Measurements from ENCODE around the gene PANK4.

Gene PANK4

DNA sequence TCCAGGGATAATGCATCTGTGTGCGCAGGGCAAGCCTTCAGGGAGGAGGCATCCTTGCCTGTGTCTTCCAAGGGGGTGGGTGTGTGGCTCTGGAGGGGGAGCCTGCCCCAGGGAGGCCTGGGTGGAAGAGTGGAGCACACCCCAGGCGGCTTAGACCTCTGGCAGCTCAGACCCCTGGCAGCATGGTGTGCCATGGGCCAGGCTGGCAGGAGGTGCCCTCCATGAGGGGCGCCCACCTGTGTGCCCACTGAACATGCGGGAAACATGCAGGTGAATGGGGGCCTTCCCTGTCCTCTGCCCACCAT, 1.1 kb upstream of the PANK4 start:
- no peak for DNase-seq (ENCODE audit: extremely low read depth, low read depth)

DNA sequence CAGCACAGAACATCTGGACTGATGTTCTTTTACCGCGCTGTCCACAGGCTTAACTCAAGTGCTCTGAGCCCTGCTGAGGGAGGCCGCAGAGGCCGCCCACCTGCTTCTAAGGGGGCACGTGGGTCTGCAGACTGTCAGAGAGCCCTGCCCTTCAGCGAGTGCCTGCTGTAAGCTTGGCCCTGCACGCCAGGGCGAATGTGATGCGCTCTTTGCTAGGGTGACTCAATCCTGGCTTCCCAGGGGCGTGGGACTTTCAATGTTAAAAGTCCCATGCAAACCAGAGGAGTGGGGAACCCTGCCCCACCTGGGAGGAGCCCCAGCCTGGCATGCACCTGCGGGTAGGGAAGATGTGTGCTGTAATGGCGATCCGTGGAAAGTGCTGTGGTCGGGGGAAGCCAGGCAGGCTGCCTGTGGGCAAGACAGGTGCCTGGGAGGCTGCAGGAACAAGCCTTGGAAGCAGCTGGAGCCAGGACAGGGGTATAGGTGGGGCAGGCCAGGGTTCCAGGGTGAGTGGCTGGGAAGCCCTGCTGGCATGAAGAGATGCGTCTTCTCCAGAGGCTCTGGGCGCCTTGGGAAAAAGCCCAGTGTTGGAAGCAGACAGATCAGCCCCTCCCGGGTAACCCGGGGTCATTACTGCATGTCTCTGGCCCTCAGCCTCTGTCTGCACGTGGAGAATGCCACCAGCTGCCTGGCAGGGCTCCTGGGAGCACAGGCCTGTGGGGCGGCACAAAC, 594 bp upstream of the PANK4 start:
- no peak for DNase-seq (ENCODE audit: extremely low read depth, low read depth)
- no peak for TF ChIP-seq CTCF (IDR thresholded peaks at IDR 0.05; ENCODE audit: low read depth, low read length)

More for the DNA sequence above, 1.1 kb upstream of the PANK4 start:
- TF ChIP-seq CTCF (IDR thresholded peaks at IDR 0.05; ENCODE audit: low read depth, low read length), result no peak

DNA sequence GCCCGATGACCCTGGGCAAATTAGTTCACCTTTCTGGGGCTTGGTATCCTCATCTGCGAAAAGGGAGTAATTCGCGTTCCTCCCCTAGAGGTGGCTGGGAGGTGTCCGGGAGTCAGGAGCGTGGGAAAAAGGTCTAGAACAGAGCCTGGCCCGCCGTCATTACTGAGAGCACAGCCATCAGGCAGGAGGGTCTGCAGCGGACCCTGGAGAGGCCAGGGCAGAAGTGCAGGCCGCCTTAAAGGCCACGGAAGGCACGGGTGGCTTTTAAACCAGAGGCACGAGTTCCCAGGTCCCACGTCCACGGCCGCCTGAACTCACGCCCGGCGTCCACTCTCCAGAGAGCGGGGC, 850 bp downstream of the PANK4 start:
- no peak for TF ChIP-seq CTCF (IDR thresholded peaks at IDR 0.05; ENCODE audit: low read depth, low read length)
- no peak for DNase-seq (ENCODE audit: extremely low read depth, low read depth)

DNA sequence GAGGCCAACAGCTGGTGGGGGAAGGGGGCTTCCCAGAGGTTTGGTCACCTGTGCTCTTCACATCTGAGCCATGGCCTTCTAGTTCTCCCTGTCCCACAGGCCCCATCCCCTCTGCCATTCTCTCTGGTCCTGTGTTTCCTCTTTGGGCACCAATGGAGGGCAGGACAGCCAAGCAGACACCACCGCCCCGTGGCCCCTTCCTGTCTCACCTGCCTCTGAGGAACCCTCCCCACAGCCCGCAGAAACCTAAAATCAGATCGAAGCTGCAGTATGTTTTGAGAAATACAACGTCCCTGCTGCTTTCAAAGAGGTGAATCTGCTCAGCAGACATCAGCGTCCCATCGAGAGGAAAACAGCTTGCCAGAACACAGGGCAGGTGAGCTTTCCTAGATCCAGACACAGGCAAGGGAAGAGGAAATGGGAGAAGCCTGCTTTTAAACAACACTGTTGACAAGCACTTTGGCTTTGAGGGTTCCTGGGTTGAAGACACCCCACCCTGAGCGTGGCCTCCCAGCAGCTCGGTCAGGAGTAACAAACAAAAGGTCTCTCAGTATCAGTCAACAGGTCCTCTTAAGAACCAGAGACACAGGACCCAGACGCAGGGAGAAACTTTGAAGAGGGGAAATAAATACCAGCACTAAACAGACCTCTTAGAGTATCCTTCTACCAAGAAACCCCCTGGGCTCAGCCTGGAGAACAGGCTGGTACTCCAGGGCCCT, 2.3 kb downstream of the PANK4 start:
- no peak for DNase-seq (ENCODE audit: extremely low read depth, low read depth)
- TF ChIP-seq CTCF (IDR thresholded peaks at IDR 0.05; ENCODE audit: low read depth, low read length), result no peak

GRCh38 chr1:2523191-2523890, 3.1 kb downstream of the PANK4 start:
- no peak for TF ChIP-seq CTCF (IDR thresholded peaks at IDR 0.05; ENCODE audit: low read depth, low read length)
- DNase-seq (ENCODE audit: extremely low read depth, low read depth), result no peak

GRCh38 chr1:2522230-2522629, 4.2 kb downstream of the PANK4 start:
- no peak for TF ChIP-seq CTCF (IDR thresholded peaks at IDR 0.05; ENCODE audit: low read depth, low read length)
- DNase-seq (ENCODE audit: extremely low read depth, low read depth), result no peak

DNA sequence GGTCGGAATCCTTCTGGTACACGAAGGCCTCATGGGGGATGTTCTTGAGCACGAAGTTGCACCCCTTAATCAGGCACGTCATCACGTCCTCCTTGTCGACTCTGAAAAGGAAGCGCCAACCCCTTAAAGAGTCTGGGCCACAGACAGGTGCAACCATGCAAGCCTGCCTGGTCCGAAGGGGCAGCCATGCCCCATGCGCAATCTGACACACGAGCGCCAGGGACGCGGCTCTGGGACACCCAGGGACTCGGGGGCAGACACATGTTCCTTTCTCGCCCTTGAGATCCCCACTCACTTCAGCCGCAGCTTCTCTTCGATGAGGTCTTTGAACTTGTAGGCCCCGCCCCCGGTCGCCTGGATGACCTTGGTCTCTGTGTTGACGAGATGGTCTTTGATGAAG, 5.6 kb downstream of the PANK4 start:
- TF ChIP-seq CTCF (IDR thresholded peaks at IDR 0.05; ENCODE audit: low read depth, low read length), result no peak
- no peak for DNase-seq (ENCODE audit: extremely low read depth, low read depth)

Measured in AG09319 (cell line).